Panc1 (cell line): ENCODE results near the gene CMKLR1. TPM values are rescaled to one million over a fixed set of nuclear protein-coding genes. Genes with fewer than 3 reads are reported as not detected.

Source experiments
- ATAC-seq: fragments of 200-7000 bp; cut with Tn5 transposase; 2 replicates; pipeline ENCODE4 v1.9.1; 2020; ENCODE audit warnings: mild to moderate bottlenecking, moderate library complexity
- BruUV-seq: library from RNA; stranded (reverse); fragments of 400-500 nt; replicated peaks from 2 replicates; lab custom pipeline; 2021; lab: Mats Ljungman, UMichigan
- CTCF ChIA-PET: fragments of 300-600 bp; sonication (Branson Sonifier 250); formaldehyde crosslinking; loops from one replicate; lab custom pipeline; 2022; ENCODE audit warnings: antibody characterized with exemption; lab: Charles Lee
- POLR2A ChIA-PET: fragments of 300-600 bp; sonication (Branson Sonifier 250); formaldehyde crosslinking; loops from one replicate; lab custom pipeline; 2022; ENCODE audit warnings: antibody characterized with exemption; lab: Charles Lee
- DNase-seq: peaks from one replicate; pipeline ENCODE4 v3.0.0-alpha.2; 2010; ENCODE audit warnings: low read depth, low spot score
- H3K27ac ChIP-seq: 2 replicates; pipeline ENCODE4 v1.5.1; 2011; ENCODE audit warnings: mild to moderate bottlenecking, low read length, inconsistent platforms
- H3K27me3 ChIP-seq: fragments of 200-500 bp; sonication (Bioruptor generic); 2 replicates; pipeline ENCODE4 v1.6.0; 2014; ENCODE audit warnings: low read length, inconsistent platforms; ENCODE audit not compliant: control insufficient read depth, insufficient read depth
- H3K36me3 ChIP-seq: fragments of 200-500 bp; sonication (Bioruptor generic); 2 replicates; pipeline ENCODE4 v1.5.1; 2014; ENCODE audit warnings: inconsistent platforms, mild to moderate bottlenecking, low read length, moderate library complexity; ENCODE audit not compliant: control insufficient read depth, insufficient read depth
- H3K4me1 ChIP-seq: 2 replicates; pipeline ENCODE4 v1.5.1; 2011; ENCODE audit warnings: inconsistent platforms, mild to moderate bottlenecking, low read length, moderate library complexity; ENCODE audit not compliant: control insufficient read depth, insufficient read depth
- H3K4me3 ChIP-seq, 2 experiments: 2 replicates each; pipeline ENCODE4 v1.5.1; 2011 to 2012; ENCODE audit warnings: low read depth in 2 of 2, low read length in 2 of 2, mild to moderate bottlenecking in 2 of 2, inconsistent platforms in 1 of 2, moderate library complexity in 1 of 2
- H3K9me3 ChIP-seq: fragments of 200-500 bp; sonication (Bioruptor generic); 2 replicates; pipeline ENCODE4 v1.5.1; 2014; ENCODE audit warnings: low read depth, mild to moderate bottlenecking, inconsistent platforms, low read length, moderate library complexity; ENCODE audit not compliant: control insufficient read depth, insufficient read depth
- CTCF ChIP-seq: fragments of 450-650 bp; IDR thresholded peaks from 2 replicates; pipeline ENCODE4 v1.5.1; 2017; ENCODE audit warnings: mild to moderate bottlenecking
- POLR2AphosphoS5 ChIP-seq: IDR thresholded peaks from 2 replicates; pipeline ENCODE4 v1.6.1; 2012; ENCODE audit warnings: mild to moderate bottlenecking, low read depth, low read length, moderate library complexity
- REST ChIP-seq, 2 experiments: IDR thresholded peaks; 2 replicates each; pipeline ENCODE4 v1.6.1; 2011 to 2012; ENCODE audit warnings: low read depth in 2 of 2, control low read depth in 1 of 2, low read length in 1 of 2, mild to moderate bottlenecking in 1 of 2, moderate library complexity in 1 of 2; ENCODE audit not compliant: insufficient read depth in 1 of 2
- SIN3A ChIP-seq: IDR thresholded peaks from 2 replicates; pipeline ENCODE4 v1.6.1; 2012; ENCODE audit warnings: low read depth, mild to moderate bottlenecking, low read length, moderate library complexity, borderline replicate concordance; ENCODE audit not compliant: insufficient read depth
- TCF7L2 ChIP-seq: IDR thresholded peaks from 2 replicates; pipeline ENCODE4 v1.6.1; 2011; ENCODE audit warnings: mild to moderate bottlenecking, low read depth, low read length, inconsistent platforms
- in situ Hi-C: cut with HindIII; loops from 2 replicates; pipeline ENCODE4 v1.10.0; 2016; ENCODE audit warnings: low sequenced_read_pairs, low pct_unique_long_range_greater_than_20kb
- intact Hi-C: fragments of 100-400 bp; cut with micrococcal nuclease; formaldehyde crosslinking; loops from one replicate; pipeline ENCODE4 v1.10.0; 2022; ENCODE audit not compliant: unreplicated experiment
- total RNA-seq: library from RNA; stranded (reverse); gene quantifications from one replicate; pipeline ENCODE4 v1.2.1, GENCODE V29; 2021; ENCODE audit not compliant: unreplicated experiment

The CMKLR1 gene
- total RNA-seq, 1 experiment from 2014 or later = 0.03 TPM

GRCh38 chr12:108240027-108240785 lies 98.9 kb downstream of the CMKLR1 start:
- intact Hi-C loops (no loop called here), in situ Hi-C loops (no loop called here)
- TF ChIP-seq TCF7L2 = no peak
- TF ChIP-seq CTCF = no peak
- no peak for TF ChIP-seq POLR2AphosphoS5
- TF ChIP-seq SIN3A = no peak
- TF ChIP-seq REST (IDR thresholded peaks at IDR 0.05; ENCODE audit: insufficient read depth in 1 of 2, low read depth in 2 of 2, low read length in 1 of 2) = no peak
- peaks cover 5% of the 10 kb centered on the region for H3K27me3 ChIP-seq
- H3K4me3 ChIP-seq = no peak overlapping the region
- POLR2A ChIA-PET = no interaction called here
- DNase-seq (no peak), ATAC-seq (no peak)
- BruUV-seq = no TSS peak
- H3K27ac ChIP-seq = no peak overlapping the region
- no peaks in the 10 kb centered on the region for H3K4me1 ChIP-seq
- no peaks in the 10 kb centered on the region for H3K36me3 ChIP-seq
- CTCF ChIA-PET = no interaction called here
- H3K9me3 ChIP-seq = no peaks in the 10 kb centered on the region

GRCh38 chr12:108239378-108239777 lies 99.7 kb downstream of the CMKLR1 start:
- ChIA-PET CTCF (no interaction called here), POLR2A (no interaction called here)
- DNase-seq = no peak
- Histone ChIP-seq H3K27me3 (peaks cover 5% of the 10 kb centered on the region), H3K4me3 (no peak overlapping the region), H3K36me3 (no peaks in the 10 kb centered on the region), H3K4me1 (no peaks in the 10 kb centered on the region), H3K27ac (no peak overlapping the region), H3K9me3 (no peaks in the 10 kb centered on the region)
- no peak for ATAC-seq
- intact Hi-C loops (no loop called here), in situ Hi-C loops (no loop called here)
- BruUV-seq = no TSS peak
- no peak for TF ChIP-seq SIN3A
- no peak for TF ChIP-seq CTCF
- no peak for TF ChIP-seq REST (IDR thresholded peaks at IDR 0.05; ENCODE audit: insufficient read depth in 1 of 2, low read depth in 2 of 2, low read length in 1 of 2)
- TF ChIP-seq TCF7L2 = no peak
- TF ChIP-seq POLR2AphosphoS5 = no peak
